ENCODE measurements around the gene KDM5A. TPM values are rescaled to one million over a fixed set of nuclear protein-coding genes. Genes with fewer than 3 reads are reported as not detected.
A peak's percentile ranks its signal among the peaks of the same experiment; 100 is the strongest.
"Not testable (repeated sequence)": the region's sequence is repeated elsewhere in the genome, so short reads cannot be mapped to it uniquely, and the experiment has no call there.

Gene KDM5A
- total RNA-seq, 1 donor, result 75.3 TPM

- Histone ChIP-seq H3K79me2 (ENCODE audit: insufficient read depth, low read length) (peaks cover 54% of the 10 kb centered on the region), H4K20me1 (ENCODE audit: insufficient read depth, low read length) (peaks cover 30% of the 10 kb centered on the region), H3K9me3 (ENCODE audit: low read depth, low read length) (no peaks in the 10 kb centered on the region), H3K36me3 (ENCODE audit: insufficient read depth, low read length) (peaks cover 12% of the 10 kb centered on the region), H3K27me3 (ENCODE audit: insufficient read depth, low read length) (no peaks in the 10 kb centered on the region), H3K4me2 (ENCODE audit: insufficient read depth, low read length) (peak overlapping the region; percentile 95), H3K4me1 (ENCODE audit: insufficient read depth, low read length) (peaks cover 17% of the 10 kb centered on the region), H2AFZ (ENCODE audit: low read length) (peak overlapping the region; percentile 99), H3K4me3 (ENCODE audit: insufficient read depth, low read length) (peak overlapping the region; percentile 90), H3K27ac (ENCODE audit: low read depth, low read length) (peak overlapping the region; percentile 83)
- TF ChIP-seq, protein P1, sequence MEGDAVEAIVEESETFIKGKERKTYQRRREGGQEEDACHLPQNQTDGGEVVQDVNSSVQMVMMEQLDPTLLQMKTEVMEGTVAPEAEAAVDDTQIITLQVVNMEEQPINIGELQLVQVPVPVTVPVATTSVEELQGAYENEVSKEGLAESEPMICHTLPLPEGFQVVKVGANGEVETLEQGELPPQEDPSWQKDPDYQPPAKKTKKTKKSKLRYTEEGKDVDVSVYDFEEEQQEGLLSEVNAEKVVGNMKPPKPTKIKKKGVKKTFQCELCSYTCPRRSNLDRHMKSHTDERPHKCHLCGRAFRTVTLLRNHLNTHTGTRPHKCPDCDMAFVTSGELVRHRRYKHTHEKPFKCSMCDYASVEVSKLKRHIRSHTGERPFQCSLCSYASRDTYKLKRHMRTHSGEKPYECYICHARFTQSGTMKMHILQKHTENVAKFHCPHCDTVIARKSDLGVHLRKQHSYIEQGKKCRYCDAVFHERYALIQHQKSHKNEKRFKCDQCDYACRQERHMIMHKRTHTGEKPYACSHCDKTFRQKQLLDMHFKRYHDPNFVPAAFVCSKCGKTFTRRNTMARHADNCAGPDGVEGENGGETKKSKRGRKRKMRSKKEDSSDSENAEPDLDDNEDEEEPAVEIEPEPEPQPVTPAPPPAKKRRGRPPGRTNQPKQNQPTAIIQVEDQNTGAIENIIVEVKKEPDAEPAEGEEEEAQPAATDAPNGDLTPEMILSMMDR (IDR thresholded peaks at IDR 0.05; ENCODE audit: extremely low read depth, low read depth, low read length), result no peak
- DNase-seq (ENCODE audit: insufficient read length, low spot score, missing footprints), result peak; percentile 62
These were observed 479 bp downstream of the KDM5A start for GRCh38 chr12:388541-389141.

DNA sequence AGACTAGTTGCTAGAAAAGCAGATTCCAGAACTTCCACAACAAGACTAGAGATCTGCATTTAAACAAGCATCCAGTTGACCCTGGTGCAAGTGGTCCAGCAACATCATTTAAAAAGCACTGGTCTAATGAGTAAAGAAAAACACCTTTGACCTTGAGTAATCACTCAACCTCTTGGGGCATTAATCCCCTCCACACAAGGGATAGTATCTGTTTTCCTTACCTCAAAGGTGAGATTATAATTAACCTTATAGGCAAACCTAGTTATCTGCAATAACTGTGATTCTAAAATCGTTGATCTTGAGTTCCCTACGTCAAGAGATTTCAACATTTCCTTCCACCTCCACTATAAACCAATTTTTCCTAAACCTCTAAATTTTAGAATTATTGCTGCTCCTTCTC lies 1.1 kb downstream of the KDM5A start:
- H2AFZ ChIP-seq (ENCODE audit: low read length), result no peak overlapping the region
- peaks cover 17% of the 10 kb centered on the region for H3K4me1 ChIP-seq (ENCODE audit: insufficient read depth, low read length)
- peak overlapping the region; percentile 83 for H3K27ac ChIP-seq (ENCODE audit: low read depth, low read length)
- H3K79me2 ChIP-seq (ENCODE audit: insufficient read depth, low read length), result peaks cover 59% of the 10 kb centered on the region
- H3K27me3 ChIP-seq (ENCODE audit: insufficient read depth, low read length), result no peaks in the 10 kb centered on the region
- TF ChIP-seq, protein P1 (IDR thresholded peaks at IDR 0.05; ENCODE audit: extremely low read depth, low read depth, low read length), result no peak
- H4K20me1 ChIP-seq (ENCODE audit: insufficient read depth, low read length), result peaks cover 30% of the 10 kb centered on the region
- H3K36me3 ChIP-seq (ENCODE audit: insufficient read depth, low read length), result peaks cover 18% of the 10 kb centered on the region
- no peak for DNase-seq (ENCODE audit: insufficient read length, low spot score, missing footprints)
- peak overlapping the region; percentile 90 for H3K4me3 ChIP-seq (ENCODE audit: insufficient read depth, low read length)
- H3K9me3 ChIP-seq (ENCODE audit: low read depth, low read length), result no peaks in the 10 kb centered on the region
- H3K4me2 ChIP-seq (ENCODE audit: insufficient read depth, low read length), result peak overlapping the region; percentile 95

GRCh38 chr12:386651-387050 lies 2.5 kb downstream of the KDM5A start:
- peak overlapping the region; percentile 83 for H3K27ac ChIP-seq (ENCODE audit: low read depth, low read length)
- peak overlapping the region; percentile 90 for H3K4me3 ChIP-seq (ENCODE audit: insufficient read depth, low read length)

DNA sequence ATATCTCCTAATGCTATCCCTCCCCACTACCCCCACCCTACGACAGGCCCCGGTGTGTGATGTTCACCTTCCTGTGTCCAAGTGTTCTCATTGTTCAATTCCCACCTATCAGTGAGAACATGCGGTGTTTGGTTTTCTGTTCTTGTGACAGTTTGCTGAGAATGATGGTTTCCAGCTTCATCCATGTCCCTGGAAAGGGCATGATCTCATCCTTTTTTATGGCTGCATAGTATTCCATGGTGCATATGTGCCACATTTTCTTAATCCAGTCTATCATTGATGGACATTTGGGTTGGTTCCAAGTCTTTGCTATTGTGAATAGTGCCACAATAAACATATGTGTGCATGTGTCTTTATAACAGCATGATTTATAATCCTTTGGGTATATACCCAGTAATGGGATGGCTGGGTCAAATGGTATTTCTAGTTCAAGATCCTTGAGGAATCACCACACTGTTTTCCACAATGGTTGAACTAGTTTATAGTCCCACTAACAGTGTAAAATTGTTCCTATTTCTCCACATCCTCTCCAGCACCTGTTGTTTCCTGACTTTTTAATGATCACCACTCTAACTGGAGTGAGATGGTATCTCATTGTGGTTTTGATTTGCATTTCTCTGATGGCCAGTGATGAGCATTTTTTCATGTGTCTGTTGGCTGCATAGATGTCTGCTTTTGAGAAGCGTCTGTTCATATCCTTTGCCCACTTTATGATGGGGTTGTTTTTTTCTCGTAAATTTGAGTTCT lies 18.2 kb downstream of the KDM5A start:
- H3K36me3 ChIP-seq (ENCODE audit: insufficient read depth, low read length), result peaks cover 26% of the 10 kb centered on the region
- DNase-seq (ENCODE audit: insufficient read length, low spot score, missing footprints); H3K4me3 ChIP-seq (ENCODE audit: insufficient read depth, low read length); H3K4me1 ChIP-seq (ENCODE audit: insufficient read depth, low read length); H3K9me3 ChIP-seq (ENCODE audit: low read depth, low read length); H4K20me1 ChIP-seq (ENCODE audit: insufficient read depth, low read length); H3K4me2 ChIP-seq (ENCODE audit: insufficient read depth, low read length); H3K27ac ChIP-seq (ENCODE audit: low read depth, low read length); H3K79me2 ChIP-seq (ENCODE audit: insufficient read depth, low read length); H3K27me3 ChIP-seq (ENCODE audit: insufficient read depth, low read length); H2AFZ ChIP-seq (ENCODE audit: low read length): not testable (repeated sequence)

More at GRCh38 chr12:386651-387050, 2.5 kb downstream of the KDM5A start:
- peaks cover 32% of the 10 kb centered on the region for H3K36me3 ChIP-seq (ENCODE audit: insufficient read depth, low read length)
- no peaks in the 10 kb centered on the region for H3K27me3 ChIP-seq (ENCODE audit: insufficient read depth, low read length)
- TF ChIP-seq, protein P1 (IDR thresholded peaks at IDR 0.05; ENCODE audit: extremely low read depth, low read depth, low read length), result no peak
- no peaks in the 10 kb centered on the region for H3K9me3 ChIP-seq (ENCODE audit: low read depth, low read length)
- peaks cover 30% of the 10 kb centered on the region for H4K20me1 ChIP-seq (ENCODE audit: insufficient read depth, low read length)
- H3K4me1 ChIP-seq (ENCODE audit: insufficient read depth, low read length), result peaks cover 17% of the 10 kb centered on the region
- no peak for DNase-seq (ENCODE audit: insufficient read length, low spot score, missing footprints)
- H3K79me2 ChIP-seq (ENCODE audit: insufficient read depth, low read length), result peaks cover 68% of the 10 kb centered on the region
- H3K4me2 ChIP-seq (ENCODE audit: insufficient read depth, low read length), result peak overlapping the region; percentile 95
- no peak overlapping the region for H2AFZ ChIP-seq (ENCODE audit: low read length)
